RWPE1 (cell line): ENCODE measurements around the gene COL4A4.
"Not testable (repeated sequence)": the region's sequence is repeated elsewhere in the genome, so short reads cannot be mapped to it uniquely, and the experiment has no call there.

Experiments
- CTCF ChIA-PET: fragments of 350-600 bp; sonication (Branson Sonifier 250); formaldehyde crosslinking; extraction: SDS; loops from one replicate; lab custom pipeline; 2021; lab: Yijun Ruan, JAX
- POLR2A ChIA-PET: fragments of 400-600 bp; formaldehyde crosslinking; extraction: SDS; loops from one replicate; lab custom pipeline; 2020; ENCODE audit warnings: antibody characterized with exemption; ENCODE audit not compliant: low non-redundant PET; lab: Yijun Ruan, JAX
- DNase-seq: peaks from one replicate; pipeline ENCODE4 v3.0.0; 2012; ENCODE audit warnings: low spot score
- H3K27ac ChIP-seq: fragments of 450-650 bp; 2 replicates; pipeline ENCODE4 v1.5.1; 2017
- TF ChIP-seq, protein P1 (sequence below): fragments of 450-650 bp; conservative IDR thresholded peaks from 2 replicates; pipeline ENCODE4 v1.5.1; 2017; ENCODE audit warnings: low read depth, mild to moderate bottlenecking

COL4A4 gene

DNA sequence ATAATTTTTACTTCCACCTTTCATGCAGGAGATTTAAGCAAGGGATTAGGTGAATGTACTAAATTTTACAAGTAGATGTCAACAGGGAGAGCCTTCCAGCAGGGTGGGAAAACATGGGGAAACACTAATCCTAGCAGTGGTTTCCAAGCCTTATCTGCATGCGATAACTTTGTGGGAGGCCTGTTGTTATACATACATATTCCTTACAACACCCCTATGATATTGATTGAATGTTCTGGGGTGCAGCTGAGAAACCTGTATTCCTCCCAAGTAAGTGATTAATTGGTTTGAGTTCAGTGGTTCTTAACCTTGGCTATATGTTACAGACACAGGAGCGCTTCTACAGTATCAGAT lies 65.9 kb downstream of the COL4A4 start:
- TF ChIP-seq, protein P1, sequence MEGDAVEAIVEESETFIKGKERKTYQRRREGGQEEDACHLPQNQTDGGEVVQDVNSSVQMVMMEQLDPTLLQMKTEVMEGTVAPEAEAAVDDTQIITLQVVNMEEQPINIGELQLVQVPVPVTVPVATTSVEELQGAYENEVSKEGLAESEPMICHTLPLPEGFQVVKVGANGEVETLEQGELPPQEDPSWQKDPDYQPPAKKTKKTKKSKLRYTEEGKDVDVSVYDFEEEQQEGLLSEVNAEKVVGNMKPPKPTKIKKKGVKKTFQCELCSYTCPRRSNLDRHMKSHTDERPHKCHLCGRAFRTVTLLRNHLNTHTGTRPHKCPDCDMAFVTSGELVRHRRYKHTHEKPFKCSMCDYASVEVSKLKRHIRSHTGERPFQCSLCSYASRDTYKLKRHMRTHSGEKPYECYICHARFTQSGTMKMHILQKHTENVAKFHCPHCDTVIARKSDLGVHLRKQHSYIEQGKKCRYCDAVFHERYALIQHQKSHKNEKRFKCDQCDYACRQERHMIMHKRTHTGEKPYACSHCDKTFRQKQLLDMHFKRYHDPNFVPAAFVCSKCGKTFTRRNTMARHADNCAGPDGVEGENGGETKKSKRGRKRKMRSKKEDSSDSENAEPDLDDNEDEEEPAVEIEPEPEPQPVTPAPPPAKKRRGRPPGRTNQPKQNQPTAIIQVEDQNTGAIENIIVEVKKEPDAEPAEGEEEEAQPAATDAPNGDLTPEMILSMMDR = no peak
- H3K27ac ChIP-seq = no peak overlapping the region
- no peak for DNase-seq
- POLR2A ChIA-PET = no interaction called here
- CTCF ChIA-PET = no interaction called here

DNA sequence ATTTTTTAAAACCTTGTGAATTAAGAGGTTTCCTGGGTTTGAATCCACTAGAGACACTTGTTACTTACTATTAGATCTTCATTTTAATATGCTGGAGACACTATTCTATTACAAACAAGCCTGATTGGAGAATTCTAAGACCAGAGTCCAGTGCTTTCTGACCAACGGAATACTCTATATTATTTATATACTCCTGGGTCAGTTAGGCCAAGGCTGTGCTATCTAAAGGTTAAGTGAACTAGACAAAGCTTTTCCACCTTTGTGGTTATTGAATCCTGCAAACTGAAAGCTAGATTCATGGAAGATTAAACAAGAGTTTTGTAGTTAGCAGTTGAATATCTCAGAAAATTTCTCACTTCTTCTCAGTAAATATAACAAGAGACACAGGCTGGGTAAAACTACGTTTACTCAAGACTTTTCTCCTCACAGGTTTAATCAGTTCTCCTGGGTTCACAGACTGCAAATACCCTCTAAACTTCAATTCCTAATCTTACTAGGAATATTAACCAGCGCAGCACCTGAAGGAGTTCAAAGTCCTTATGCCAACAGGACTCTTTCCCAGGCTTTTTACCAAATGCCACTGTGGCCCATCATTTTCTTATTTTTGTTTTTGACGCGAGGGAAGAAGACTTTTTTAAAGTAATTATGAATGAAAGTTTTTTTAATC lies 66.4 kb downstream of the COL4A4 start:
- H3K27ac ChIP-seq = no peak overlapping the region
- no peak for DNase-seq
- POLR2A ChIA-PET = no interaction called here
- TF ChIP-seq, protein P1 = no peak
- CTCF ChIA-PET = interaction anchor here (0.6 kb wide), 1 partner anchor 1214 kb away, joined by 3 read pairs; no protein-coding TSS in a partner anchor

DNA sequence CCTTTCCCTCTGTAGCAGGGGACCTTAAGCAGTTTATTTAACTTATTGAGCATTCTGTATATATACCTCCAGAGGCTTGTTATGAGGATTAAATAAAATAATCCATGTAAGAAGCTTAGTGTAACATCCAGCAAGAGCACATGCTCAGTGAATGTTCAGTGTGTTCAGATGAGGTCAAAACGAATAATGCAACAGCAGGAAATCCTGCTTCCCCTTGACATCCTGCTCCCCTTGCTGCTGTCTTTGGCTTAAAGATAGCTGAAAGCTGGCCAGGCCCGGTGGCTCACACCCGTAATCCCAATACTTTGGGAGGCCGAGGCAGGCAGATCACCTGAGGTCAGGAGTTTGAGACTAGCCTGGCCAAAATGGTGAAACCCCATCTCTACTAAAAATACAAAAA lies 68.7 kb downstream of the COL4A4 start:
- ChIA-PET CTCF (no interaction called here), POLR2A (no interaction called here)
- no peak overlapping the region for H3K27ac ChIP-seq
- TF ChIP-seq, protein P1 = no peak
- DNase-seq = no peak

DNA sequence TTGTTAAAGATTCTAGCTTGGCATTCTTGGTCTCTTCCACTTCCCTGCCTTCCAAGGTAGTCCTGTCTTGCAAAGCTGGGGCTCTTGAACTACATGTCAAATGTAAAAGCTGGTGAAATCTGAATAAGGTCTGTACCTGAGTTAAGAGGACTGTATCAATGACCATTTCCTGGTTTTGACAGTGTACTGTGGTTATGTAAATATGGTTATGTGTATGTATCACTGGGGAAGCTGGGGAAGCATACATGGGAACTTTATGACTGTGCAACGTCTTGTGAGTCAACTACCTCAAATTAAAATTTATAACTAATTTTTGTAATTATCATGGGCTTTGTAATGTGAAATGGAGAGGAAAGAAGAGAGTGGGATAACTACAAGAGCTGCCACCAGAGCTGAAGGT lies 81.7 kb downstream of the COL4A4 start:
- ChIA-PET POLR2A (no interaction called here), CTCF (no interaction called here)
- no peak for DNase-seq
- TF ChIP-seq, protein P1 = no peak
- no peak overlapping the region for H3K27ac ChIP-seq

DNA sequence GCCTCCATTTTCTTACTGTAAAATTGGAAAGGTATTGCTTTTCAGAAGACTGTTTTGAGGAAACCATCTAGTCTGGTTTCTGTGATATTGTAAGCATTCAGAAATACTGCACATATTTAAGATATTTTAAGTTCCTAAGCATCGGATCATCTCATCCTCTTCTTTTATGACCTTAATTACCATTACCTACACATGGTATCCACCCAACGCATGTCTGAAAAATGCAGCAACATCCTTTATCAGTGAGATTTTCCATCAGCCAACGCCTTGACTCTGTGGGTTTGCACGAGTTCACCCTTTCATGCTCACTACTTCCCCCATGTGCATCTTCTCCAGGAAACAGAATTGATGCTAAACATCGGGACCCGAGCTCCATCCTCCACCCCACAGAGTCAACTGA lies 84.3 kb downstream of the COL4A4 start:
- CTCF ChIA-PET = no interaction called here
- H3K27ac ChIP-seq = no peak overlapping the region
- POLR2A ChIA-PET = no interaction called here
- TF ChIP-seq, protein P1 = no peak
- DNase-seq = no peak

DNA sequence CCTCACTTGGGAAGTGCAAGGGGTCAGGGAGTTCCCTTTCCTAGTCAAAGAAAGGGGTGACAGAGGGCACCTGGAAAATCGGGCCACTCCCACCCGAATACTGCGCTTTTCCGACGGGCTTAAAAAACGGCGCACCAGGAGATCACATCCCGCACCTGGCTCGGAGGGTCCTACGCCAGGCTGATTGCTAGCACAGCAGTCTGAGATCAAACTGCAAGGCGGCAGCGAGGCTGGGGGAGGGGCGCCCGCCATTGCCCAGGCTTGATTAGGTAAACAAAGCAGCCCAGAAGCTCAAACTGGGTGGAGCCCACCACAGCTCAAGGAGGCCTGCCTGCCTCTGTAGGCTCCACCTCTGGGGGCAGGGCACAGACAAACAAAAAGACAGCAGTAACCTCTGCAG lies 98.9 kb downstream of the COL4A4 start:
- H3K27ac ChIP-seq, DNase-seq, POLR2A ChIA-PET, CTCF ChIA-PET: not testable (repeated sequence)

DNA sequence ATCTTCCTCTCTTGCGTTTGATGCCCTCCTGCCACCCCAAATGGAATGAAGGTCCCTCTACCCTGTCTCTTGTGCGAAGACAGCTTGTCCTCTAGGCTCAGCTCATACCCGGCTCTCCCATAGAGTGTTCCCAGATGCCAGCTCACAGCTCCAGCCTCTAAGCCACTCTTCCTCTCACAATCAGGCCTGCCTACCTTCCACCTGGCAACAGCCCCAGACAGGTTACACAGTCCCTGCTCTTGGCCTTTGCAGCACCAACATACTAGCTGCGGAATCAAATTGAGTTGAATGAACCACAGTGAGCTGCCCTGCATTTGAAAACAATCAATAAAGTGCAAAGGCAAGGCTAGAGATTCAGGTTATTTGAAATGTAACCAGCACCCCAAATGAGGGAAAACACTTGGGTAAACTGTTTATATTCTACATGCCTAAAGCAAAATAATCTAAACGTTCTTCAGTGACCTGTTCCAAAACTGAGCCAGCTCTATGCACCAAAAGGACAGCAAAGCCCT lies 105.1 kb downstream of the COL4A4 start:
- no peak for DNase-seq
- no peak overlapping the region for H3K27ac ChIP-seq
- TF ChIP-seq, protein P1 = no peak
- ChIA-PET CTCF (no interaction called here), POLR2A (no interaction called here)
